Lower leg skin (tissue), 4 donors: Measurements from ENCODE around the gene RCE1. TPM values are rescaled to one million over a fixed set of nuclear protein-coding genes. Genes with fewer than 3 reads are reported as not detected.

ENCODE experiments used
- DNase-seq, 2 donors: peaks; one replicate each; pipeline ENCODE4 v3.0.0-alpha.2; 2019; ENCODE audit warnings: low spot score in 2 of 2
- H3K4me3 ChIP-seq: fragments of 200-600 bp; sonication (generic); 2 replicates; pipeline ENCODE4 v1.5.1; 2017; ENCODE audit warnings: mild to moderate bottlenecking, low read depth; ENCODE audit not compliant: poor library complexity, severe bottlenecking
- POLR2A ChIP-seq, 2 donors: fragments of 450-650 bp; IDR thresholded peaks; one replicate each; pipeline ENCODE4 v1.6.1; 2016 to 2017; ENCODE audit warnings: antibody characterized with exemption in 2 of 2, mild to moderate bottlenecking in 1 of 2, moderate library complexity in 1 of 2
- WGBS, 2 donors: methylation state at CpG; one replicate each; pipeline ENCODE4 v1.1.5; 2018; 5-methylcytosine and 5-hydroxymethylcytosine counted together
- intact Hi-C: fragments of 100-400 bp; cut with DNase I; formaldehyde crosslinking; loops from one replicate; pipeline ENCODE4 v1.15.0; 2023; ENCODE audit warnings: low total_unique reads
- total RNA-seq, 4 donors: library from RNA; depleted of rRNA; stranded (reverse); fragments of >200 nt; gene quantifications; one replicate each; pipeline ENCODE4 v1.1.0, GENCODE V29; 2016
- TF ChIP-seq, protein P1 (sequence below), 3 donors: fragments of 450-650 bp; IDR thresholded peaks; one replicate each; pipeline ENCODE4 v1.5.1; 2016; ENCODE audit warnings: antibody characterized with exemption in 3 of 3, mild to moderate bottlenecking in 3 of 3, moderate library complexity in 2 of 3

The RCE1 gene
- total RNA-seq, 4 donors from 2014 or later: 23.8 to 32.8 (median 29.7) TPM

DNA sequence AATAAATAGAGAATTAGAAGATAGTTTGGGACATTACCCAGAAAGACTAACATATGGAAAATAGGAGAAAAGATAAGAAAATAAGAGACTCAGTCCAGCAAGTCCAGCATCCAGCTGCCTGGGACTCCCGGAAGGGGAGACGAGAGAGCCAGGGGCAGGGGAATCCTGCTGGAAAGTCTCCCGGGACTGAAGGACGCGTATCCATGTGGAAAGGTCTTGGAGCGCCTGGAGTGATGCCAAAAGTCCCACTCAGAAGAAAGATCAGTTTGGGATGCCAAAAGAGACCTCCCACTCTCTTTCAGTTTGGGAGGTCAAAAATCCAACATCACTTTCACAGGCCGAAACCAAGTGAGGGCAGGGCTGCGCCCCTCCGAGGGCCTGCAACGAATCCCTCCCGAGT lies 44.3 kb downstream of the RCE1 start:
- H3K4me3 ChIP-seq: no peak overlapping the region
- no peak for DNase-seq
- intact Hi-C loops: no loop called here
- TF ChIP-seq POLR2A (IDR thresholded peaks at IDR 0.05): no peak
- TF ChIP-seq, protein P1, sequence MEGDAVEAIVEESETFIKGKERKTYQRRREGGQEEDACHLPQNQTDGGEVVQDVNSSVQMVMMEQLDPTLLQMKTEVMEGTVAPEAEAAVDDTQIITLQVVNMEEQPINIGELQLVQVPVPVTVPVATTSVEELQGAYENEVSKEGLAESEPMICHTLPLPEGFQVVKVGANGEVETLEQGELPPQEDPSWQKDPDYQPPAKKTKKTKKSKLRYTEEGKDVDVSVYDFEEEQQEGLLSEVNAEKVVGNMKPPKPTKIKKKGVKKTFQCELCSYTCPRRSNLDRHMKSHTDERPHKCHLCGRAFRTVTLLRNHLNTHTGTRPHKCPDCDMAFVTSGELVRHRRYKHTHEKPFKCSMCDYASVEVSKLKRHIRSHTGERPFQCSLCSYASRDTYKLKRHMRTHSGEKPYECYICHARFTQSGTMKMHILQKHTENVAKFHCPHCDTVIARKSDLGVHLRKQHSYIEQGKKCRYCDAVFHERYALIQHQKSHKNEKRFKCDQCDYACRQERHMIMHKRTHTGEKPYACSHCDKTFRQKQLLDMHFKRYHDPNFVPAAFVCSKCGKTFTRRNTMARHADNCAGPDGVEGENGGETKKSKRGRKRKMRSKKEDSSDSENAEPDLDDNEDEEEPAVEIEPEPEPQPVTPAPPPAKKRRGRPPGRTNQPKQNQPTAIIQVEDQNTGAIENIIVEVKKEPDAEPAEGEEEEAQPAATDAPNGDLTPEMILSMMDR (IDR thresholded peaks at IDR 0.05): no peak
- WGBS, 2 donors: 82 to 86% methylated on average over 11 of the region's 11 CpGs

DNA sequence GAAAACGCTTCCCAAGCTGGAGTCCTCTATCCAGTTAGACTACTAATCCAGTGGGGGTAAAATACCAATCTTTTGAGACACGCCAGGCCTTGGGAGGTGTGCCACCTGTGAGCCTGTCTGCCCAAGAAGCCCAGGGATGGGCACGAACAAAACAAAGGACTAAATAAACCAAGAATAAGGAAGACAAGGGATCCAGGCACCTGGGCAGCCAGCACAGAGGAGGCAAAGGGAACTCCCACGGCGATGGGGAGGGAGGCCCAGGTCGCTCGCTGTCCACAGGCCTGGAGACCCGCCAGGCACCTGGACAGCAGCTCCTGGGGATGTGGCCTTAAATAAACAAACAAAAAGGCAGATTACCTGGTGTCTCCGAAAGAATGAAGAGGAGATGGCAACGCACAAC lies 45.0 kb downstream of the RCE1 start:
- no peak overlapping the region for H3K4me3 ChIP-seq
- no peak for DNase-seq
- TF ChIP-seq, protein P1 (IDR thresholded peaks at IDR 0.05): no peak
- no peak for TF ChIP-seq POLR2A (IDR thresholded peaks at IDR 0.05)
- WGBS, 2 donors: 86 to 89% methylated on average over 10 of the region's 10 CpGs
- intact Hi-C loops: no loop called here

DNA sequence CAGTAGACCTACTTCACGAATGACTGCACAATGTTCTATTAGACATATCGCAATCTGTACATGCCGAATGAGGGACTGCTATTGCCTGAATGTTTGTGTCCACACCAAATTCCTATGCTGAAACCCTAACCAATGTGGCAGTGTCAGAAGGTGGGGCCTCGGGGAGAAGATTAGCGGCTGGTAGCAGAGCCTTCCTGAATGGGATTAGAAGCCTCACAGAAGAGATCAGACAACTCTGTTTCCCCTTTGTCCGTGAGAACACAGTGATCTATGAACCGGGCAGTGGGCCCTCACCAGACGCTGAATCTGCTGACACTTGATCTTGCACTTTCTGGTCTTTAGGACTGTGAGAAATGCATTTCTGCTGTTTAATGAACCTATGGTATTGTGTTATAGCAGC lies 46.7 kb downstream of the RCE1 start:
- 80 to 85% methylated on average over 8 of the region's 8 CpGs for WGBS, 2 donors
- intact Hi-C loops: no loop called here
- DNase-seq: no peak
- TF ChIP-seq, protein P1 (IDR thresholded peaks at IDR 0.05): no peak
- TF ChIP-seq POLR2A (IDR thresholded peaks at IDR 0.05): no peak
- H3K4me3 ChIP-seq: no peak overlapping the region

DNA sequence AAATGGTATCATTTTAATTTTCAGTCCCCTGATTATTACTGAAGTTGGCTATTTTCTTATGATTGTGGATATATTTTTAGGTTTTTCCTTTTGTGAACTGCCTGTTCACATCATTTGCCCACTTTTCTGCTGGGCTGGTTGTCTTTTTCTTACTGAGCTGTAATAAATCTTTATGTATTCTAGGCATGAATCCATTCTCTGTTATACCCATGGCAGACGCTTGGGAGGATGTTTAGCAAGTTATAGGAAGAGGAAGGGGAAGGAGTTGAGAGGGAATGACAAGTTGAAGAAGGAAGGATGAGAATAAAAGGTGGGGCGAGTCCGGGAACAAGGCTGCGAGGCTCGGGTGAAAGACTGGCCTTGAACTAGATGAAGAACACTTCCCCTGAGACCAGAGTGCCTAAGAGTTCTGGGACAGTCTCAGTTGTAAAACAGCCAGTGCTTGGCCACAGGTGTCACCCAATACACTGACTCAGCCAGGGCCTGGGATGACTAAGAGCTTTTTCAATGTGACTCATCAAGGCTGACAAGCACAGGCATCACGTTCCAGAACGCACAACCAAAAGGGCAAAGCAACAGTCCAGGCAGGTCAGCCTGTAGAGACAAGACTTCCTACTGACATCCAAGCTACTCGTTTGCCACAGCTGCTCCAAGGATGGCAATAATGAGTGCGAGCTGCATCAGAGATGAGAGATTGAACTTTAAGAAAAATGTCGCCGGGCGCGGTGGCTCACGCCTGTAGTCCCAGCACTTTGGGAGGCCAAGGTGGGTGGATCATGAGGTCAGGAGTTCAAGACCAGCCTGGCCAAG lies 48.8 kb downstream of the RCE1 start:
- WGBS, 2 donors: 62 to 66% methylated on average over 14 of the region's 14 CpGs
- DNase-seq: peak in 1 of 2 donors; percentile 38
- intact Hi-C loops: no loop called here
- no peak overlapping the region for H3K4me3 ChIP-seq
- TF ChIP-seq POLR2A (IDR thresholded peaks at IDR 0.05): no peak
- TF ChIP-seq, protein P1 (IDR thresholded peaks at IDR 0.05): no peak

DNA sequence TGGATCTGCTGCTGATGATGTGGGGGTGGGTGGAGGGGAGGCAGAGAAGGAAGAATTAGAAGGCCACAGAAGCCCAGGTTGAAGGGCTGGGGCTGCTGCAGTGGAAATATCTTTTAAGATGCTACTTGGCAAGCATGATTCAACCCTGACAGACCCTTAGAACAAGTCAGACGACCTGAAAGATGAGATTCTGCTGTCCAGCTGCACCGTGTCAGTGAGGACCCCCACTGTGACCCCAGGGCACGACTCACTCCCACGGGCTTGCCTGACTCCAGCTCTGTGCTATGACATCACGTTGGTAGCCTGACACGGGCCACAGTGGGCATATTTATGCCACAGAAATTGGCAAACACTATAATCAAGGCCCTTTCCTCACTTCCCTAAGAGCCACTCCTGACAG lies 49.7 kb downstream of the RCE1 start:
- no peak overlapping the region for H3K4me3 ChIP-seq
- no peak for TF ChIP-seq POLR2A (IDR thresholded peaks at IDR 0.05)
- TF ChIP-seq, protein P1 (IDR thresholded peaks at IDR 0.05): no peak
- WGBS, 2 donors: 60 to 61% methylated on average over 6 of the region's 6 CpGs
- intact Hi-C loops: no loop called here
- DNase-seq: no peak

DNA sequence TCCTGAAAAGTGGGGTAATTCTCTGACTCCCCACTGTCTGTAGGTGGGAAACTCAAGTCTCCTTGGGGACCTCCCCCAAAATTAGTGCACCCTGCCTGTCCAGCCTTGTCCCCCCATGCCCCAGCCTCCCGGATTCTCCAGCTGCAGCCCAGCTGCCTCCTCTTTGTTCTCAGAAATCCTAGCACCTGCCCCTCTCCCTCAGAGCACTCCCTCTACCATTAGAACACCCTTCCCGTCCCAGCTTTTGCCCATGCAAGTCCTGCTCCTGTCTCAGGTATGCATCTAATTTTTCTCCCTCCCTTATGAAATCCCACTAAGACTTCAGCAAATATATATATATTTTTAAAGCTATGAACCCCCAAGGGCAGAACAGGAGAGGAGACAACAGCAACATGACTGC lies 50.9 kb downstream of the RCE1 start:
- DNase-seq: no peak
- 46 to 56% methylated on average over 2 of the region's 2 CpGs for WGBS, 2 donors
- intact Hi-C loops: no loop called here
- TF ChIP-seq, protein P1 (IDR thresholded peaks at IDR 0.05): no peak
- TF ChIP-seq POLR2A (IDR thresholded peaks at IDR 0.05): no peak
- no peak overlapping the region for H3K4me3 ChIP-seq
